ENCODE data around the gene ZNF462. TPM values are rescaled to one million over a fixed set of nuclear protein-coding genes. Genes with fewer than 3 reads are reported as not detected.

Gene ZNF462
- total RNA-seq, 1 experiment from 2014 or later, result 164 TPM

DNA sequence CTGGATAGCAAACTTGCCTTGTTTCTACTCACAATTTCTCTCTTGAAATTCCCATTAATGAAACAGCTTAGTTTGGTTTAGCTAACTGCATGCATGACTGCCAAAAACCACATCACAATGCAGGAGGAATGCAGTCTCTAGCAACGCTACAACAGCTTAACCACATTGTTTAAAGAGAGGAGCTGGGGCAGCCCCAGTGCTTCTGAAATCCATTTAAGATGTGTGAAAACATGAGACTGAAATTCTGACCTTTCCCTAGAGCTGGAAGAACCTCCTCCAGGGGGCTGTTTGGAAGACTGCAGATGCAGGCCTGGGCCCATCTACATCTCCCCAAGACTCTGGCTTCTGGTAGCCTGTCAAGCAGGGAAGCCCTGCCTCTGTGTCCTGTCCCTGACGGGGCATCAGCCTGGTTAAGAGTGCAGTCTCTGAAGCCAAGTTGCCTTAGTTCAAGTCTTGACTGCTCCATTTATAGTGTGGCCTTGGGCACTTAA, 157.1 kb downstream of the ZNF462 start:
- H3K9me3 Mint-ChIP-seq, result peaks cover 7 to 10% of the 10 kb centered on the region in 2 experiments
- TF ChIP-seq, protein P1, sequence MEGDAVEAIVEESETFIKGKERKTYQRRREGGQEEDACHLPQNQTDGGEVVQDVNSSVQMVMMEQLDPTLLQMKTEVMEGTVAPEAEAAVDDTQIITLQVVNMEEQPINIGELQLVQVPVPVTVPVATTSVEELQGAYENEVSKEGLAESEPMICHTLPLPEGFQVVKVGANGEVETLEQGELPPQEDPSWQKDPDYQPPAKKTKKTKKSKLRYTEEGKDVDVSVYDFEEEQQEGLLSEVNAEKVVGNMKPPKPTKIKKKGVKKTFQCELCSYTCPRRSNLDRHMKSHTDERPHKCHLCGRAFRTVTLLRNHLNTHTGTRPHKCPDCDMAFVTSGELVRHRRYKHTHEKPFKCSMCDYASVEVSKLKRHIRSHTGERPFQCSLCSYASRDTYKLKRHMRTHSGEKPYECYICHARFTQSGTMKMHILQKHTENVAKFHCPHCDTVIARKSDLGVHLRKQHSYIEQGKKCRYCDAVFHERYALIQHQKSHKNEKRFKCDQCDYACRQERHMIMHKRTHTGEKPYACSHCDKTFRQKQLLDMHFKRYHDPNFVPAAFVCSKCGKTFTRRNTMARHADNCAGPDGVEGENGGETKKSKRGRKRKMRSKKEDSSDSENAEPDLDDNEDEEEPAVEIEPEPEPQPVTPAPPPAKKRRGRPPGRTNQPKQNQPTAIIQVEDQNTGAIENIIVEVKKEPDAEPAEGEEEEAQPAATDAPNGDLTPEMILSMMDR (conservative IDR thresholded peaks at IDR 0.05), result no peak
- peaks cover 2% of the 10 kb centered on the region for H3K27me3 Mint-ChIP-seq (ENCODE audit: low read depth)
- Histone ChIP-seq H3K56ac (ENCODE audit: insufficient read length, low read depth, low read length) (no peak overlapping the region), H3K27me3 (ENCODE audit: insufficient read depth, low read length) (no peaks in the 10 kb centered on the region), H2AFZ (ENCODE audit: low read length) (no peak overlapping the region), H3K9me3 (ENCODE audit: control insufficient read depth, low read depth, low read length) (peaks cover 4% of the 10 kb centered on the region), H3K4ac (ENCODE audit: low read depth, low read length) (no peak overlapping the region), H4K20me1 (ENCODE audit: control insufficient read depth, insufficient read depth, insufficient read length) (no peaks in the 10 kb centered on the region), H3K14ac (ENCODE audit: insufficient read depth, low read length) (no peak overlapping the region), H4K8ac (replicated peaks; ENCODE audit: insufficient read length, low read depth, low read length) (no peak overlapping the region), H2BK20ac (ENCODE audit: low read depth, low read length, poor library complexity, severe bottlenecking) (no peak overlapping the region), H2BK12ac (ENCODE audit: insufficient read length, low read depth, low read length) (no peak overlapping the region), H2BK5ac (ENCODE audit: insufficient read length, low read length) (no peak overlapping the region), H3K79me2 (ENCODE audit: insufficient read depth, low read length) (no peaks in the 10 kb centered on the region; the same call in 1 of the 2 replicates), H3K18ac (ENCODE audit: insufficient read length, low read depth, low read length) (no peak overlapping the region), H3K4me2 (ENCODE audit: insufficient read depth, insufficient read length, low read length) (no peak overlapping the region), H2BK15ac (ENCODE audit: low read depth, low read length) (no peak overlapping the region), H4K91ac (ENCODE audit: insufficient read length, low read depth, low read length) (no peak overlapping the region), H3T11ph (ENCODE audit: low read length) (no peak overlapping the region), H3K9ac (ENCODE audit: extremely low read depth, insufficient read length, low read length) (no peak overlapping the region), H3K79me1 (ENCODE audit: insufficient read depth, low read depth, low read length, poor library complexity, severe bottlenecking) (no peaks in the 10 kb centered on the region), H3K4me1 (ENCODE audit: insufficient read depth, low read length) (no peaks in the 10 kb centered on the region), H3K23ac (ENCODE audit: insufficient read length, low read depth, low read length) (no peak overlapping the region), H3K27ac (ENCODE audit: insufficient read length, low read depth, low read length) (no peak overlapping the region), H2BK120ac (ENCODE audit: low read depth, low read length, poor library complexity, severe bottlenecking) (no peak overlapping the region), H2AK5ac (ENCODE audit: insufficient read length, low read length) (no peak overlapping the region), H4K5ac (ENCODE audit: insufficient read length, low read depth, low read length) (no peak overlapping the region), H3K23me2 (ENCODE audit: insufficient read length, low read depth, low read length, poor library complexity, severe bottlenecking) (no peaks in the 10 kb centered on the region)
- no peak overlapping the region for H3K4me3 Mint-ChIP-seq
- peaks cover 14 to 17% of the 10 kb centered on the region in 2 experiments for H3K4me1 Mint-ChIP-seq
- no peak for DNase-seq
- H3K36me3 Mint-ChIP-seq (ENCODE audit: insufficient read depth in 1 of 3, low read depth in 3 of 3), result peaks cover 2 to 5% (median 4%) of the 10 kb centered on the region in 3 experiments; a peak in 5 of 7 replicates
- WGBS (ENCODE audit: extremely low coverage, insufficient read length, low lambda C conversion rate), result no CpG with 5 or more reads among the region's 2 CpGs
- no peak overlapping the region for H3K27ac Mint-ChIP-seq
